GM12873 (cell line): ENCODE data around the gene KRT1.

Source experiments
- TF ChIP-seq, protein P1 (sequence below): IDR thresholded peaks from 2 replicates; pipeline ENCODE4 v1.5.1; 2012; ENCODE audit warnings: low read depth, mild to moderate bottlenecking, moderate library complexity, low read length, control low read depth; ENCODE audit not compliant: insufficient read depth; ENCODE audit errors: missing control alignments

Gene KRT1

DNA sequence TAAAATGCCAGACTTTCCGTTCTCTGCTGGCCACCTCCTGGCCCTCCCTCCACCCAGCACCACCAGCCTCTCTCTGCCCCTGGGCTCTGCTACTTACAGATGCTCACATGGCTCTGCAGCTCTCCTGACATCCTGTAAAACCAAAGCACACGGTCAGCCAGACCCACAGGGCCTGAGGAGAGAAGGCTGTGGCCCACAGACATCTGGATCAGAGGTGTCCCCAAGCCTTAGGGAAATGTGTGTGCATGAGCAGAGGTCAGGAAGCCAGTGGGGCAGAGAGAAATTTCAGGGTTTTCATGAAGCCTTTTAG lies 11.6 kb upstream of the KRT1 start:
- TF ChIP-seq, protein P1, sequence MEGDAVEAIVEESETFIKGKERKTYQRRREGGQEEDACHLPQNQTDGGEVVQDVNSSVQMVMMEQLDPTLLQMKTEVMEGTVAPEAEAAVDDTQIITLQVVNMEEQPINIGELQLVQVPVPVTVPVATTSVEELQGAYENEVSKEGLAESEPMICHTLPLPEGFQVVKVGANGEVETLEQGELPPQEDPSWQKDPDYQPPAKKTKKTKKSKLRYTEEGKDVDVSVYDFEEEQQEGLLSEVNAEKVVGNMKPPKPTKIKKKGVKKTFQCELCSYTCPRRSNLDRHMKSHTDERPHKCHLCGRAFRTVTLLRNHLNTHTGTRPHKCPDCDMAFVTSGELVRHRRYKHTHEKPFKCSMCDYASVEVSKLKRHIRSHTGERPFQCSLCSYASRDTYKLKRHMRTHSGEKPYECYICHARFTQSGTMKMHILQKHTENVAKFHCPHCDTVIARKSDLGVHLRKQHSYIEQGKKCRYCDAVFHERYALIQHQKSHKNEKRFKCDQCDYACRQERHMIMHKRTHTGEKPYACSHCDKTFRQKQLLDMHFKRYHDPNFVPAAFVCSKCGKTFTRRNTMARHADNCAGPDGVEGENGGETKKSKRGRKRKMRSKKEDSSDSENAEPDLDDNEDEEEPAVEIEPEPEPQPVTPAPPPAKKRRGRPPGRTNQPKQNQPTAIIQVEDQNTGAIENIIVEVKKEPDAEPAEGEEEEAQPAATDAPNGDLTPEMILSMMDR = no peak

DNA sequence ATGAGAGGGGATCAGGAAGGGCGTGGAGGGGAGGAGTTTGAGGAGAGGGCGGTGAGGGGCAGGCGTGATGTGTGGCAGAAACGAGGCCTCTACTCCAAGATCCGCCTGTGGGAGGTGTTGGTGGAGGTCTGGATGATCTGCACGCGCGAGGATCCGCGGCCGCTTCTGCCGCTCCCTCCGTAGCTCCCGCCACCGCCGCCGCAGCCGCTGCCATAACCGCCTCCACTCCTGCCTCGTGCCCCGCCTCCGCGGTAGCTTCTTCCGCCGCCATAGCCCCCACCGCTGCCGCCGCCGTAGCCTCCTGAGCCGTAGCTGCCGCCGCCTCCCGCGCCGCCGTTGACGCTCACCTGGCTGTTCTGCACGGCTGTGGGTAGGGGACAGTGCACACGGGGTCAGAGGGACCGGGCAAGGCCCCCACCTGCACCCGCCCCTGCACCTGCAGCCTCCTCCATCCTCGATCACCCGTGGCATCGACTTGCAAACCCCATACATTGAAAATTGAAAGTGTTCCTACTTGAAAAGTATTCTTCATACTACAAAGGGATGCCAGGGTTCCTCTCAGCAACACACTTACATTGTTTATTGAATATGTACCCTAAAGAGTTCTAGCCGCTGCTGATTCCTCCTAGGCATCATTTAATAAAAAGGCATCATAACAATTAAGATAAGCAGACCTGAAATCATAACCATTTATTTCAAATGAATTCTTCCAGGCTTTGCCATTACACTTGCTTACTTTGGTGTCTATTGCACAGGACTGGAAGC lies 11.1 kb upstream of the KRT1 start:
- TF ChIP-seq, protein P1 = no peak

DNA sequence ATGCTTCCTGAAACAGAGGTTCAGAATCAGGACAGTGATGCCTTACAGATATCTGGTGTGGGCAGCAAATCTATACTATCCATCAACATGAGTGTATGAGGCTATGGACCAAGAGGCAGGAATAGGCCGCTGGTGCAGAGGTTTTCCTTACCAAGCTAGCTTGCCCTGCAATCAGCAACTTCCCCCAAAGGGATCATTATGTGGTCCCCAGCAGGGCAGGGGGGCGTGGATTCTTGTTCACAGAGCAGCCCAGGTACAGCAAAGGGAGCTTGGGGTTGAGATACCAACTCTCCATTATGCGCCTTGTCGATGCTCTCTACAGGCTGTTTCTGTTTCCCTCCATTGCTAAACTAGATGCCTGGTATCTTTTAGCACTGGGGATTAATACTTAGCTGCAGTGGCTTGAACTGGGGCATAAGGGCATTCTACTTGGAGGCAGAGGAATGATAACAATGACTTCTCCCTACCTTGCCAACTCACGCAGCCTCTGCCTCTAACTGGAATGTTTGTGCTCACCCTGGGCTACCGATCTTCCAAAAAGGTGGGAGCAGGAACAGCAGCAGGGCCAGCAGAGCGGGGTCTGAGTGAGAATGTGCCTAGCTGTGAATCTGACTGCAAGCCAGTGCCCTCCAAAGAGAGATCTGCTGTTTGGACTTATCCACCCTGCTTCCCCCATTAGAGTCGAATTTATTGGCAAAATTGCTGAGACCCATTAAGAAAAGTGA lies 10.3 kb upstream of the KRT1 start:
- TF ChIP-seq, protein P1 = no peak

DNA sequence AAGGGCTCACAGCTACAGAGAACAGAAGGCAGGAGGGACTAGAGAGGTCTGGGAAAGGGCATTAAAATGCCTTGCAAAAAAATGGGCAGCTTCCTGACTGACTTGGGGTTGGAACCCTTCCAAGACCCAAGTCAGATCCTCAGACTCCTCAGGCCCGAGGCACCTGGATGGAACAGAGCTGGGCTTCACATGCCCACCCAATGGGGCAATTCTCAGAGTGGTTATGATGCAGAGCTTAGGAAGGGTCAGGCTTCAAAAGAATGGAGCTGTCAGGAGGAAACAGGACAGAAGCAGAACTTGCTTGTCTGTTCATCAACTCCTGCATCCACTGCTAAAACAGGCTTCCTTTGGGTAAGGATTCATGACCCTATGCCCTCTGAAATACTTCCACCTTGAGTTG lies 9.7 kb upstream of the KRT1 start:
- TF ChIP-seq, protein P1 = no peak

- TF ChIP-seq, protein P1 = no peak
Measured at GRCh38 chr12:52689239-52689638, 9.0 kb upstream of the KRT1 start.

DNA sequence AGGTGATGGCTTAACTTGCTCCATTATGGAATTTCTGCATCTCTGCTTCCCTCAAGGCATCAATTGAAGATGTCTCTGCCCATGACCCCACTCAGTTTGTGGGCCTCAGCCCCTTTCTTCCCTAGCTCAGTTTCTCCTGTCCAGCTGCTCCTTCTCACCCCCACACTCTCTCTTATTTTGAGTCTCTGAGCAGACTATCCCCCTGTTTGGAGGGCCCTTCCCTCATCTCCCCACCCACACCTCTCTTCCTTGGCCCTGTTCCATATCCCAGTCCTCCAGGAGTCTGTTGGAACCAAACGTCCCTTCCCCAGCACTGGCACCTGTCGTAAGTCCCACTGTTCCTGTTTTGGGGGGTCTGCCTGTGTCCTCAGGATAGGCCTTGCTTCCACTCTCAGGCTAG lies 8.3 kb upstream of the KRT1 start:
- TF ChIP-seq, protein P1 = no peak

- TF ChIP-seq, protein P1 = no peak
Measured at GRCh38 chr12:52687497-52688385, 7.5 kb upstream of the KRT1 start.
